Measurements from ENCODE around the gene DNAJC18.

- TF ChIP-seq POLR2A (IDR thresholded peaks at IDR 0.05; ENCODE audit: low read length) (no peak), GATA1 (IDR thresholded peaks at IDR 0.05; ENCODE audit: low read depth, low read length) (no peak)
These were observed 11.9 kb upstream of the DNAJC18 start for GRCh38 chr5:139451176-139451575.
